ENCODE measurements around the gene NT5DC1.

The NT5DC1 gene

DNA sequence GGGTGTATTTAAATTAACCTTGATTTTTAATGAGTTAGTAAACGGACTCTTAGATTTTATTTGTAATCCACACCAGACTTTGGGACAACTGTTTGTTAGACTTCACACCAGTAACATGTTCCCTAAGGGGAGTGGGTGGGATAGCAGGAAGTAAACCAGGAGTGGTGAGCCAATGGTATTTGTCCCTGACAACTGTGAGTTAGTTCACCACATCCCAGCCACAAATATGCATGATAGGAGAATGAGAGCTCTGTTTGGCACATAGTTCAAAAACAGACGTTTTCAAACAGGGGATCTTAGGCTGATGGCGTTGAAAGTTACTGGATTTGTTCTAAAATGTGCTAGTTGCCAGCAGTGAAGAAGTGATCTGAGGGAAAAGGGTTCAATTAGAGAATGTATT lies 44.0 kb downstream of the NT5DC1 start:
- no peak for DNase-seq

DNA sequence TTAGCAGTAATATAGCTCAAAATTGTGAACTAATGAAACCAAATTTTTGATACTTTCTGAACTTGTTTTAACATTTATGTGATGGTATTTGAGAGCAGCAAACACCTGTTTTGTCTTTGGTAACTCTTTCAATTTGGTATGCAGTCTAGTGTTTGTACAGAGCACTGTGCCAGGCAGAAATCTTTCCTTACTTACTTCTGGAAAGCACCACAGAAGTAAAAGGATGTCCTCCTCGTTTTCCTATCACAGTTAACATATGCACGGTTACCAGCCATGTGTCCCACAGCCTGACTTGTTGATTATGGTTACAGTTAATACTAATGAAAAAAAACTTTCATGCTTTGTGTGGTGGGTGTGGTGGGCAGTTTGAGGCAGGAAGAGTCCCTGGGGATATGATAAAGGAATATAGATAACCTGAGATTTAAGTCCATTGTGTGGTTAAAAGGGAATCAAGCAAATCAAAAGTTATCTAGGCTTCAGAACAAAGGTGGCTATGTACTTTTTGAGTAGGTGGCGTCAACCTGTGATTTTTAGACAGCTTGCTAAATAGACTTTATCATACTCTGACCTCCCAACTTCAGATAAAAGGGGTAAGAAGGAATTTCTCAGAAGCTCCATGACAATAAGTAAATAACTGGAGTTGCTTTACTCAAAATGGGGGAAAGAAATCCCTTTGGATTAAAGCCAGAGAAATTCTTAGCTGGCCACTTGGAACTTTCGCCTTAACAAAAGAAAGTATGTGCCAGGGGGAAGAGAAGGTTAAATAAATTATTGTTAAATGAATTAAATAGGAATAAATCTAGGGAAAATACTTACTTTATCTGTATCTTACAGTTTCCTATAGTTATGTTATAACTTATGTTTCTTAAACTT lies 45.4 kb downstream of the NT5DC1 start:
- DNase-seq = no peak

DNA sequence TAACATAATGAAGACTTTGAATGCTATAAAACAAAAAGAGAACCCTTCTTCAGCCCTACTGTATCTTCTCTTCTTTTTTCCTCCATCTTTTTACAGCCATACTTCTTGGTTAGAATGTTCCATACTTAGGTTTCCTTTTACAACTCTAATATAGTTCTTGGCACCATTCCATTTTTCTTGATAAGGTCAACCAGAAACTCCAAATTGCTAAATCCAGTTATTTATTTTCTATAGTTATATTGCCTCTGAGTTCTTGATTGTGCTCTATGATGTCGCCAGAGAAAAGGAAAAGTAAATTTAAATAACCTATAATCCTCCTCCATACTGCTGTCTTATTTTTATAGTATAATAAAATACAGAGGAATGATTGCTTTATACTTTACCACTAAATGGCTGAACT lies 52.0 kb downstream of the NT5DC1 start:
- DNase-seq = no peak

DNA sequence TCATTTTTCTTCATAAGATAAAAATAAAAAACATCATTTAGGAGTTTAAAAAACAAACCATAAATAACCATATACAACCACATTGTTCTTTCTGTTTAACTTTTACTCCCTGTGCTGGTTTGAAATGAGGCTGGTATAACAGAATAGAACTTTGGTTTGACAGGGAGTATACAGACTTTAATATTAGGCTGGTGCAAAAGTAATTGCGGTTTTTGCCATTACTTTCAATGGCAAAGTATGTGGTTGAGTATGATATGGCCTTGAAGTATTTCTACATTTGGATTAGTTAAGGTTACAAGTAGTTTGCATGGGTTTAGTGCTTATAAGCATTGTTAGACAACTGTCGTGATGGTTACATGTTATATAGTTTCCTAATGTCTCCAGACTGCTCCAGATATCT lies 54.2 kb downstream of the NT5DC1 start:
- no peak for DNase-seq

DNA sequence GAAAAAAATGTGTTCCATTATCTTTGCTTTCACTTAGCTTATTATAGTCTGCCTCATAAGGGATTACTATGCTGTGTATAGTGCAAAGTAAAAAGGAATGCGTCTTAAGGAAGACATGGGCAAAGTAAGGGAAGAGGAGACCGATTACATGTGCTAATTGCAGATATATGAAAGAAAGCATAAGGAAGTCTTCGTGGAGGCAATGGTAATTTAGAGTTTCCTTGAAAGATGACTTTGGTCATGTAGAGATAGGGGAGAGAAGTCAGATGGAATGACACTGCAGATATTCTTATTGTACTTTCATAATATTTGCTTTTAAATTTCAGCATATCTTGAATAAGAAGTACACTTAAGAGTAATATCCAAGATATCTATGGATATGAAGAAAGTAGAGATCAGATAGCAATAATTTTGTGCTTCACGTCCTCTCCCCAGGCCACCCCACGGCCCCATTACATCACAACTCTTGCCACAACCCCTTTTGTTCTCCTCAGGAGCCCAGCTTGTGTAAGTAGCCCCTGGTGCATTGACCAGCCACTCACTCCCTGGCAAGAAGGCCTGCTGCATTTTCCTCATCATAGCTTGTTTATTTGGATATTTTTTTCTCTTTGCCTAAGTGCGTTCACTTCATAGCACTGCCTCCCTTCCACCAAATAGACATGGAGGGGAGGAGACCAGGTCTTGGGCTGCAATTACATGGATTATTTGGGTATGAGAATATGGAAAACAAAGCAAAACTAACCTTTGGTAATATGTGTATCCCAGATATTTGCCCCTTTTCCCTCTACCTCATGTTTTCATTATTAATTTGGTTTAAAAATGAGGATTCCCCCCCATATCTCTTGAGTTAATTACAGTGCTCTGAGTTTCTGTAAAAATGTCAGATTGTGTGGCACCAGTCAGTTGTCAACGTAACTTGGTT lies 56.0 kb downstream of the NT5DC1 start:
- no peak for DNase-seq

DNA sequence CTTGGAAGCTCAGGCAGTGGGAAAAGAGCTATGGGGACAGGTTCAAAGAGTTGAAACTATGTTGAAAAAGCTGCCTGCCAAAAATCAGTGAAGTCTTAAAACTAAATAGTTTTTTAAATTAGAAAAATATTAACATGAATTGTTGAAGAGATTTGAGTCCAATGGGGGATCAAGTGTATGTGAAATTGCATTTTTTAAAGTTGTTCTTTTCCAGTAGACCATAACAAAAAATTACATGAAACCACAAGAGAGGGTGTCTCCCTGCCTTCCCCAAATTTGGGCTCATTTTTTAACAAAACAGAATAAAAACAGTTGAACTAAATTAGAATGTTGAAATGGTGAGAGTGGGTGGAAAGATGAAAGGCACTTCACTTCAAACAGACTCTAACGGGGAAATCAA lies 56.7 kb downstream of the NT5DC1 start:
- DNase-seq = no peak

DNA sequence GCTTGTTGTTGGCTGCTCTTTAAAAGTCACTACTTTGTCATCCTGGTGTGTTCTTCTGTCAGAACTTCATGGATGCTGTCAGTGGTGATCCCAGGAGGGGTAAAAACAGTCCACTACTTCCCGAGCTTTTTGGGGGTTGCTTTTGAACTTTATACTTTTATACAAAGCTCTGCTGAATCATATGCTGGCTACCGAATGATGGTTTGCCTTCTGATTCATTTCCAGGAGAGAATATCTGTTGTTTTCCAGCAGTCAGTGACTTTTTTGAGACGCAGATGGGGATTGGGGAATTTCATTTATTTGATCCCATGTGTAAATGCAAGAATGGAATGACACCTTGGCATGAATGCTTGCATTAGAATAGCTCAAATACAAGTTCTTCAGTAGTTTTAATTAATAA lies 58.0 kb downstream of the NT5DC1 start:
- no peak for DNase-seq

DNA sequence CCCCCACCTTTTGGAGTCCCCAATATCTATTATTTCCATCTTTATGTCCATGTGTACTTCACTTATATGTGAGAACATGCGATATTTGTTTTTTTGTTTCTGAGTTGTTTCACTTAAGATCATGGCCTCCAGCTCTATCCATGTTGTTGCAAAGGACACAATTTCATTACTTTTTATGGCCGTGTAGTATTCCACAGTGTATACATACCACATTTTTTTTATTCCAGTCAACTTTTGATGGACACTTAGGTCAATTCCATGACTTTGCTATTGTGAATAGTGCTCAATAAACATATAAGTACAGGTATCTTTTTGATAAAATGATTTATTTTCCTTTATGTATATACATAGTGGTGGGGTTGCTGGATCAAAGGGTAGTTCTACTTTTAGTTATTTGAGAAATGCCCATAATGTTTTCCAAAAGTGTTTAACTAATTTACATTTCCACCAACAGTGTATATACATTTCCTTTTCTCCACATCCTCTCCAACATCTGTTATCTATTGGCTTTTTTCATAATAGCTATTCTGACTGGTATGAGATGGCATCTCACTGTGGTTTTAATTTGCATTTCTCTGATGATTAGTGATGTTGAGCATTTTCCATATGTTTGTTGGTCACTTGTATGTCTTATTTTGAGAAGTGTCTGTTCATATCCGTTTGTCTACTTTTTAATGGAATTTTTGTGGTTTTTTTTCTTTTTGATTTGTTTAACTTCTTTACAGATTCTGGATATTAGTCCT lies 59.3 kb downstream of the NT5DC1 start:
- DNase-seq = no peak

DNA sequence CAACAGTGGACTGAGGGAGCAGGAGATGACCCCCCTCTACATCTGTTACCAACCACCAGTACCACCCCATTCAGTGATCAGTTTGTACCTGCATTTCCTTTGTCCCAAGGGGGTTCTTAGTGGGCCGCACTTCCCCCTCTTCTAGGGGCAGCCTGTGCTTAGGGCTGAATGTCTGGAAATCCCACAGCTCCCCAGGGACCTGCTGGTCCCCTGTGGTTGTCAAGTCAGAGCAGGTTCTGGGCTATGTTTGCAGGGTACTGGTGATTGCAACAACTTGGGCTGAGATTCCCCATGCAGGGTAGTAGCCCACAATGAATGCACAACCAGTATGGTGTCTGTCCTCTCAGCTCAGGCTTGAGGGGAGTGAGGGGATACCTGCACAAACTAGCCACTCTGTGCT lies 64.9 kb downstream of the NT5DC1 start:
- no peak for DNase-seq

DNA sequence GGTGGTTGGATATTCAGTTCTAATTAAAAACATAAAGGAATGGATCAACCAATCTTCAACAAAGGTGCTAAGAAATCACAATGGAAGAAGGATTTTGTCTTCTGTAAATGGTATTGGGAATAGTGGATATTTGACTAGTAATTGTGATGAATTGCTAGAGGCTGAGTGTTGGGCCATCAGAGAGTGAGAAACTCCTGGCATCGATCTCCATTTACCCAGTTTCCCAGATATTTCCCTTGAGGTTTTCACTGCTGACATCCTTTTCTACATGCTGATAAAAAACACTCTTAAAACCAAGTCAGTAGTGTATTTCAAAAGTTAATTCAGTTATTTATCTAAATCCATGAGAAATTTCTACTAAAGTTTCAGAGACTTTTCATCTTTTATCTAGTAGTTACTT lies 65.7 kb downstream of the NT5DC1 start:
- no peak for DNase-seq

DNA sequence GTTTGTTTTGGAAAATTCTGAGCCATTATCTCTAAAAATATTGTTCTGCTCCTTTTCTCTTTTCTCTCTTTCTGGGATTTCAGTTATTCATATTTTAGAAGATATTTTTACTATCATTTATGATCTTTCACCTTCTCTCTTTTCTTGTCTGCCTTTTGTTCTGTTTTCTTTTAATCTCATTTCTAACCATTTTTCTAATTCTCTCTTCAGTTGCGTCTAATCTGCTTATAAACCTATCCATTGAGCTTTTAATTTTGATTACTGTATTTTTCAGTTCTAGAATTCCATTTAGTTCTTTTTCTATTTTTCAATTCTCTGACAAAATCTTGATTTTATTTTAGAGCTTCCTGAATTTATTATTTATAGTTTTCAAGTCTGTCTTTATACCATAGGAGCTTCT lies 67.5 kb downstream of the NT5DC1 start:
- DNase-seq = no peak

DNA sequence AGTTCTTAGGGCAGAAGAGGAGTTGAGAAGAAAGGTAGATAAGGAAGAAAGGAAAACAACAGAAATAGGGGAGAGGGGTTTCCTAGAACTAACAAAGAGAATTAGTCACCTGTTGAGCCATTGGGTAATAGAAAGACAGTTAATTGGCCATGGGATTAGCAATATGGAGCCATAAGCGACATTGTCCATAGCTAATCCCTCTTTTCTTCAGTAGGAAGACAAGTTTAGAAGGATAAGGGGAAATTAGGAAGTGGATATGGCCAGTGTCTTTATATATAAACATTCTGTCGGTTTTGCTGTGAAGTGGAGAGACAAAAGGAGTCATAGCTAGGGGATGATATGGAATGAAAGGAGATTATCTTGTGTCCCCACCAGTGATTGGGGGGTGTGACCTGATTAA lies 69.2 kb downstream of the NT5DC1 start:
- no peak for DNase-seq

DNA sequence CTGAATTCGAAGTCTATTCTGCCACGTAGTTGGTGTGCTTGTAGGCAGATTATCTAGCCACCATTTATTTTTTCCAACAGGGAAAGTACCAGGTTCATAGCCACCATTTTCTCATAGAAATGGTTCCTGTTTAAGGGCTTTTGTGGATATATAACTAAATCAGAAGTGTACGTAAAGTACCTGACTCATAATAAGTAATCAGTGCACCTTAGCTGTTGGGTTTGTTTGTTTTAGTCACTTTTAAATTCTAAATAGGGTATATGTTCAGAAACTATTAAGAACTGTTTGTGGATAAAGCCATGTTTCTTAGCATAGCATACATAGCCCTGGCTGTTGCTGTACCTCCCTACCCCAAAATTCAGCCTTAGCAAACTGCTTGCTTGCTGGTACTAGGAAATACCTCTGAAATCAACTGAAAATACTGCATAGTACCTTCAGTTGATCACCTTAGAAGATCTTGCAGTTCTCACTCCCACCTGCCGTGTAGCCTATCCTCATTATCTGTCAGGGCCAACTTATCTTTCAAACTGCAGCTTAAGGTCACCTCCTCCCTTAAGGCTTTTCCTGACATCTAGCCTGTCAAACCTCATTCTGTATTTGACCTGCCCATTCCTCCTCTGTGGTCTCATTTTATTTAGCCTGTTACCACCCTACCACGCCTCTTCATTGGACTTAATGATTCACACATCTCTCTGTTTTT lies 69.9 kb downstream of the NT5DC1 start:
- no peak for DNase-seq

DNA sequence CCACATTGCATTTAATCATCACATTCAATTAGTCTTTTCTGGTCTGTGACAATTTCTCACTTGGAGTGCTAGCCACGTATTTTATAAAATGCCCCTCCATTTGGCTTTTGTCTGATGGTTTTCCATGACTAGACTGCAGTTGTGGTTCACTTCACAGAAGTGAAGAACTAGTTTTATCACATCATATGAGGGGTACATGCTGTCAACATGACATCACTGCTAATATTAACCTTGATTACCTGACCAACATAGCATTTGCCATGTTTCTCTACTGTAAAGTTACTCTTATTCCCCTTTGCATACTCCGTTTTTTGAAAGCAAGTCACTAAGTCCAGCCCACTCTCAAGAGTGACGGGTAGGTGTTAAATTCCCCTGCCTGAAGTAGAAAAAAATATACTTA lies 73.3 kb downstream of the NT5DC1 start:
- DNase-seq = no peak

DNA sequence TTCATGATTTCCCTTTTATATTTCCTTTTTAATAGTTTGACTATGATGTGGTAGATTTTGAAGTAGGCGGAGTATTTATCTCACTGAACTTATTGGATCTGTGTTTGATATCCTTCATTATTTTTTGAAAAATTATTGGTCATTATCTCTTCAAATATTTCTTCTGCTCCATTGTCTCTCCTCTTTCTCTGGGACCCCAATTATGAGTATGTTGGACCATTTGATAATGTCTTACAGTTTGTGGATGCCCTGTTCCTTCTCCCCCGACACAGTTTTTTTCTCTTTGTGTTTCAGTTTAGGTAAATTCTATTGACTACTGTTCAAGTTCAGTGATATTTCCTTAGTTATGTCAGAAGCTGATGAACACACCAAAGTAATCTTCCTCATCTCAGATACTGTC lies 74.7 kb downstream of the NT5DC1 start:
- DNase-seq = no peak

DNA sequence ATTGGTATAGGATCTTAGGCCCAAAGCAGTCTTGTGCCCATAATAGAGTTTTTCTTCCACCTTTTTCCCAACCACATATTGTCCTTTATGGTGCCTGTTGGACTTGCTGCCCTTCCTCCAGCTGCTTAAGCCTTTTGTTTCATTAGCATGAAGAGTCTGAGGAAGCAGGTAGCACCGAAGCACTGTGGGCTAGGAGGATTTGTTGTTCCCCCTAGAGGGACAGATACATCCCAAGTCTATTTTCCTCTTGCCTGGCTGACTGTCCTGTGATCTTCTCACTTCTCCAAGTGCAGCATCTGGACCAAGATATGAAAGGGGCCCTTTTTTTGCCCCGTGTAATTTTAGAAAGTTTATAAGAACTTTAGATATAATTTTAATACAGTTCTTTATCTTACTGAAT lies 75.9 kb downstream of the NT5DC1 start:
- no peak for DNase-seq

DNA sequence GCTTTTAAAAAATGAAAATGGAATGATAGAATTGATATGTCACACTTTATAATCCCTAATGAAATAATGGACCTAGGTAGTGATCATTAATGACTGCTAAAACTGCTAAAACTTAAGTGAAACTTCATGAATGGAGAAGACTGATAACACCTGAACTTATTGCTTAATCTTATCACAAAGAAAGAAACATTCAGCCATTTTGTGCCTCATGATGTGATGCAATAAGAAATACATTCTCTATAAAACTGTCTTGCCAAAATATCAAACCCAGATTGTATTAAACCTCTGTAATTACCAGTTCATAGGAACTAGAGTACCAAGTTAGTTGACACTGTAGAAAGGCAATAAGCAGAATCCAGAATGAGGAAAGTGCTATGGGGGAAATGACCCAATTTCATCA lies 79.7 kb downstream of the NT5DC1 start:
- DNase-seq = no peak

DNA sequence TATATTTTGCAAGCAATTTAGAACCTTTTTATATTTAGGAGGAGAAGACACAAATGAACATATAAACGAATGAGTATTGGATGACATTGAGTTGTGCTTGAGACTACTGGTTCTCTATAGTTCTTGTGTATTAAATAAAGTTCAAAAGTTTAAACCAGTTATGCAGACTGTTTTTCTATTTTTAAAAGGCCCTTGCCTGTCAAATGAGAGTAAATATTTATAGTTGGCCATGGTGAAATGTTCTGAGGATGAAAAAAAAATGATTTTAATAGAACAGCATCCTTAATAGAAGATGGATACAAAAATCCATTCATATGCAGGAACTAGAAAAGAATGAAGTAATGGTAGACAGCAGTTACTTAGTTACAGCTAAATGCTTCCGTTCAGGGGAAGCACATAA lies 88.8 kb downstream of the NT5DC1 start:
- no peak for DNase-seq

DNA sequence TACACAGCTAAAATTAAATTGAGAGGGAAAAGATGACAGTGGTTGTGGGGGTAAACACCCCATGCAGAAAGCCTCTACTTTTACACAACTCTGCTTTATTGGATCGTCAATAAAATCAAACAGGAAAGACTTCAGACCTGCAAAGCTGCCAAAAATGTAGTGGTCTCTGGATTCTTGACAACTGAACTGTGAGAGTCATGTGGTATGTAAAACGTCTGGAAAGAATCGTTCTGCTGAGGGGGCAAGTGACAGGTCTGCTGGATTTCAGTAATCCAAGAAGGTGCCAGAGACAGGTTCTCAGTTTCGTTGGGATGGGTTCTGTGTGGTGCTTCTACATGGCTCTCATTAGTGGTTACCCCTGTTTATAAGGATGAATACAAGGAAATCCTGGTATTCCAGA lies 89.9 kb downstream of the NT5DC1 start:
- DNase-seq = no peak

DNA sequence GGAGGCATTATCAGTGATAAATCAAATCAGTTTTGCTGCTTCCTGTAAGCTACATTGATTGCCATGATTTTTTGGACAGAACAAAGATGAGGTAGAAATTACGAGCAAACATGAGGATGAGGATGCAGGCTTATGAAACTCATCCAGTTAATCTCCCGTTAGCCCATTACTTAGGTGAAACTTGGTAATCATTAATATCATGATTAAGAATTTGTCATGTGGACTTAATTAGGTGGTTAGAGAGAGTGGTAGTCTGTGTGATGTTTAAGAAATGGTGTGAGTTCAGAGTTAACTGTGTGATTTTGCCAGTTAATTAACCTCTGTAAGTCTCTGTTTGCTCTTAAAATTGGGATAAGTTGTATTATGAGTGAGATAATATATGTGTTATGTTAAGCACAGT lies 91.2 kb downstream of the NT5DC1 start:
- DNase-seq = no peak

DNA sequence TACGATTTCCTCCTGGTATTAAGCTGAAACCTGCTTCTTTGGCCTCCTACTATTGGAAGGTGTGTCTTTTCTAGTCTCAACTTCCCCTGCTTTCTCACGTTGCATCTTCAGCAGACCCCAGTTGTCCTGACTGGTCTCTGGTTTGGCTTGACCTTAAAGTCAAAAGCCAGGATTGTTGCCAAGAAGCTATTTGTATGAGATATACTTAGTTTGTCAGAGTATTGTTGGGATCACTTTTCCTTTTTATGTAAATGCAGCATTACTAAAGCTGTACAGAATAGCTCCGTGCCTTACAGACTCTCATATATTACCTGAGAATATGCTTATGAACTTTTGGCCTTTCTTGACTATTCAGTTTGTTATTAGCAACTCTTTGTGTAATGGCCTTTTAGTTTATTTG lies 92.1 kb downstream of the NT5DC1 start:
- DNase-seq = no peak

DNA sequence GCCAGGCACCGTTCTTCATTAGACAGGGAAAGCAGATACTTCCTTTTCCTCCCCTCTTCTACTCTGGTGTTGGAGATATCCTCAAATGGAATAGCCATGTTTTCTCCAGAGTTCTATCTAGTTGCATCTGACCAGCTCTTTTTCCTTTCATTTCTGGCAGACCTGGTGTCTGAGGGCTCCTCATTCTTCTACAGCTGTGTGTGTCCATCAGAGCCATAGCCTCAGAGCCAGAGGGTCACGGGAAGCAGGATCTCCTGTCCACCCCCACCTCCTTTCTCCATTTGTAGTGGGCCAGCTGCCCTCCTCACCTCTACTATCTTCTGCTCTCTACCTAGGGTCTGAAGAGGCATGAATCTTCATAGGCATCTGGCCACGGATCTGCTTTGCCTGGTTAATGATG lies 96.2 kb downstream of the NT5DC1 start:
- DNase-seq = no peak
